GM12874 (cell line): ENCODE results near the gene TCEAL4.

ENCODE experiments used
- TF ChIP-seq, protein P1 (sequence below): IDR thresholded peaks from 2 replicates; pipeline ENCODE4 v1.5.1; 2011; ENCODE audit warnings: low read depth, mild to moderate bottlenecking, control low read depth, low read length, moderate library complexity; ENCODE audit not compliant: insufficient read depth

TCEAL4 gene

DNA sequence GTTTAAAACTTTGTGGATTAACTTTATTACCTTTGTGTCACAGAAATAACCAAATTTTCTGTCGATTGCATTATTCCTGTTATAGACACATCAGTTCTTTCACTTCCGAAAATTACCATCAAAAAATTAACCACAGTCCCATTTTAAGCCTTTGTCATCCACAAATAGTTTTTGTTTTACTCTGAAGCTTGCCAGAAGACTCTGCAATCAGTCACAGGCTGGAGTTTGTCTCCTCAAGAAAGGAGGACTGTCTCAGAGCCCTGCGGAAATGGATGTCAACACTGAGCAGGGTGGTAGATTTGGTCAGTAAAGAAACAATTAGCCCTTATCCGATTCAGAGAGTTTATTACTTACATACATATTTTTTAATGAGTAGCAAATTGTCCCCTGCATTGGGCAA, 20.1 kb upstream of the TCEAL4 start:
- TF ChIP-seq, protein P1, sequence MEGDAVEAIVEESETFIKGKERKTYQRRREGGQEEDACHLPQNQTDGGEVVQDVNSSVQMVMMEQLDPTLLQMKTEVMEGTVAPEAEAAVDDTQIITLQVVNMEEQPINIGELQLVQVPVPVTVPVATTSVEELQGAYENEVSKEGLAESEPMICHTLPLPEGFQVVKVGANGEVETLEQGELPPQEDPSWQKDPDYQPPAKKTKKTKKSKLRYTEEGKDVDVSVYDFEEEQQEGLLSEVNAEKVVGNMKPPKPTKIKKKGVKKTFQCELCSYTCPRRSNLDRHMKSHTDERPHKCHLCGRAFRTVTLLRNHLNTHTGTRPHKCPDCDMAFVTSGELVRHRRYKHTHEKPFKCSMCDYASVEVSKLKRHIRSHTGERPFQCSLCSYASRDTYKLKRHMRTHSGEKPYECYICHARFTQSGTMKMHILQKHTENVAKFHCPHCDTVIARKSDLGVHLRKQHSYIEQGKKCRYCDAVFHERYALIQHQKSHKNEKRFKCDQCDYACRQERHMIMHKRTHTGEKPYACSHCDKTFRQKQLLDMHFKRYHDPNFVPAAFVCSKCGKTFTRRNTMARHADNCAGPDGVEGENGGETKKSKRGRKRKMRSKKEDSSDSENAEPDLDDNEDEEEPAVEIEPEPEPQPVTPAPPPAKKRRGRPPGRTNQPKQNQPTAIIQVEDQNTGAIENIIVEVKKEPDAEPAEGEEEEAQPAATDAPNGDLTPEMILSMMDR: no peak

DNA sequence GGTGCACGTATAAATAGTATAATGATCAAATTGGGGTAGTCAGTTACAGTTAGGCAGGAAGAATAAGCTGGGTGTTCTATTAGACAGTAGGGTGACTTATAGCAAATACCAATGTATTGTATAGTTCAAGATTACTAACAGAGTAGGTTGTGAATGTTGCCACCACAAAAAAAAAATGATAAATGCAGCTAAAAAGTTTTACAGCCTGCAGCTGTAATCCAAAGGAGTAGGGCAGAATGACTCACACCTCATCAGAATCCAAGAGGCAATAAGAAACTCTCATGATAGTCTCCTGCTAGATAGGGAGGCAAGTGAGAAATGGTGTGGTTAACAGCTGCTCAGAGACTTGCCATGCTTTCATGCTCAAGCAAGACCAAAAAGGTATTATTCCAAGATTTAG, 19.6 kb upstream of the TCEAL4 start:
- TF ChIP-seq, protein P1: no peak

GRCh38 chrX:103571121-103571520, 14.2 kb upstream of the TCEAL4 start:
- TF ChIP-seq, protein P1: no peak

DNA sequence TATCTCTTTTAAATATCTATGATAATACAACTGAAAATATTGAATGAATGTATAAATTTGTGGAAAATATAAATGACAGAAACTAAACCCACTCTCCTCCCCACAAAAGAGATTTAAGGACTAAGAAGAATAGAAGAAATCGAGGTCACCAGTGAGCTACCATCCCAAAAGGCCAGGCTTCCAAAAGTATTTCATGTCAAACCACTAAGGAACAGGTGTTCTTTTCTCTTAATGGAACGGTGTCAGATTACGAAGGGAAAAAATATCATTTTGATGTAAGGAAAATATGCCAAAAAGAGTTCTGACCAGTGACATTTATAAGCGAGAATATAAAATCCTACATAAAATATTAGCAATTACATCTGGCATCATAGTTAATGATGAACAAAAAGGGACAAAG, 13.6 kb upstream of the TCEAL4 start:
- TF ChIP-seq, protein P1: no peak

- TF ChIP-seq, protein P1: no peak
These were observed 12.1 kb upstream of the TCEAL4 start for GRCh38 chrX:103573202-103573601.

DNA sequence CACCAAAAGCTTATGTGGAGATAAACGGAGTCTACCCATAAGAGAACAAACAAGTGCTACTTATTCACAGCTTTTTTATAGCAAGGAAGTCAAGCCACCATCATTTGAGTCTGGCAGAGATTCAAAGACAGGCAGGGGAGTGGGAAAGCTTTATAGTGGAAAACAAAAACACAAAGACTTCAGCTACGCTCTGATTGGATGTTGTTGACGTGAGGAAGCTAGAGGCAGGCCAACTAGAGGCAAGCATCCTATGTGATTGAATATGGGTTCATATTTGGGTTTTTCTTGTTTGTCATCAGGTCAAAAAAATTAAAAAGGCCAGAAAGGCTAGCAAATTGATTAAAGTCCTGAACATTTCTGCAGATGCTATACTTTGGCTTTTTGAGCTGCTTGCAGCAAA, 719 bp upstream of the TCEAL4 start:
- TF ChIP-seq, protein P1: no peak

- TF ChIP-seq, protein P1: no peak
These were observed 965 bp downstream of the TCEAL4 start for GRCh38 chrX:103586314-103586646.

GRCh38 chrX:103586659-103587058, 1.3 kb downstream of the TCEAL4 start:
- TF ChIP-seq, protein P1: no peak
